NOMO-1 treated with dmso at 0.1 percent for 144 hours (cell line): Measurements from ENCODE around the gene RPH3AL.

Source experiments
- DNase-seq: peaks from one replicate; lab custom pipeline; 2025; ENCODE audit not compliant: unreplicated experiment; lab: John Stamatoyannopoulos, UW

The RPH3AL gene

GRCh38 chr17:266219-266618, 86.4 kb downstream of the RPH3AL start:
- DNase-seq: no peak

- no peak for DNase-seq
Observed at GRCh38 chr17:265718-266117, 86.9 kb downstream of the RPH3AL start.

GRCh38 chr17:263773-264172, 88.8 kb downstream of the RPH3AL start:
- no peak for DNase-seq

- no peak for DNase-seq
Observed at GRCh38 chr17:263271-263670, 89.3 kb downstream of the RPH3AL start.

GRCh38 chr17:261635-262034, 91.0 kb downstream of the RPH3AL start:
- DNase-seq: no peak

- DNase-seq: no peak
Observed at GRCh38 chr17:260944-261343, 91.7 kb downstream of the RPH3AL start.

GRCh38 chr17:260031-260791, 92.4 kb downstream of the RPH3AL start:
- no peak for DNase-seq

GRCh38 chr17:259341-259976, 93.1 kb downstream of the RPH3AL start:
- DNase-seq: no peak

- no peak for DNase-seq
Observed at GRCh38 chr17:258906-259305, 93.7 kb downstream of the RPH3AL start.

GRCh38 chr17:258045-258734, 94.4 kb downstream of the RPH3AL start:
- peak; percentile 21 for DNase-seq

GRCh38 chr17:253091-253846, 99.3 kb downstream of the RPH3AL start:
- no peak for DNase-seq

- DNase-seq: no peak
Observed at GRCh38 chr17:252456-252855, 100.2 kb downstream of the RPH3AL start.

GRCh38 chr17:251531-251930, 101.1 kb downstream of the RPH3AL start:
- DNase-seq: no peak

GRCh38 chr17:250487-251300, 101.9 kb downstream of the RPH3AL start:
- DNase-seq: no peak

GRCh38 chr17:249236-249993, 103.2 kb downstream of the RPH3AL start:
- no peak for DNase-seq

- no peak for DNase-seq
Observed at GRCh38 chr17:248337-249235, 104.0 kb downstream of the RPH3AL start.

GRCh38 chr17:247767-248166, 104.8 kb downstream of the RPH3AL start:
- no peak for DNase-seq

- no peak for DNase-seq
Observed at GRCh38 chr17:246851-247421, 105.7 kb downstream of the RPH3AL start.
